Left lung (tissue), 10 donors: ENCODE data around the gene GATAD2A. TPM values are rescaled to one million over a fixed set of nuclear protein-coding genes. Genes with fewer than 3 reads are reported as not detected.

Experiments used
- ATAC-seq: fragments of 200-7000 bp; cut with Tn5 transposase; one replicate; pipeline ENCODE4 v1.9.1; 2020; ENCODE audit warnings: moderate library complexity
- DNase-seq, 4 donors: peaks; one replicate each; pipeline ENCODE4 v3.0.0-alpha.2; 2013 to 2020
- H3K27ac ChIP-seq, 2 donors: fragments of 200-600 bp; sonication (generic) in 1 of 2; one replicate each; pipeline versions ENCODE4 v1.5.0 to v1.8.0; 2020 to 2021
- H3K27me3 ChIP-seq, 2 donors: fragments of 200-600 bp; sonication (generic) in 1 of 2; one replicate each; pipeline versions ENCODE4 v1.5.0 to v1.8.0; 2020 to 2021
- H3K36me3 ChIP-seq, 2 donors: fragments of 200-600 bp; sonication (generic) in 1 of 2; one replicate each; pipeline versions ENCODE4 v1.5.0 to v1.8.0; 2020 to 2021
- H3K4me1 ChIP-seq, 2 donors: fragments of 200-600 bp; one replicate each; pipeline ENCODE4 v1.8.0; 2021
- H3K4me3 ChIP-seq, 2 donors: fragments of 200-600 bp; sonication (generic) in 1 of 2; one replicate each; pipeline versions ENCODE4 v1.5.0 to v1.8.0; 2020 to 2021; ENCODE audit warnings: mild to moderate bottlenecking in 1 of 2
- H3K9me3 ChIP-seq, 2 donors: fragments of 200-600 bp; sonication (generic) in 1 of 2; one replicate each; pipeline versions ENCODE4 v1.5.0 to v1.8.0; 2020 to 2021
- intact Hi-C, 2 donors: fragments of 100-400 bp; cut with DNase I; formaldehyde crosslinking; loops; one replicate each; pipeline versions ENCODE4 v1.11.2 to v1.14.2; 2022
- polyA plus RNA-seq, 6 donors: library from polyadenylated mRNA; unstranded; fragments of 120-200 nt; gene quantifications; one replicate each; pipeline ENCODE4 v1.2.1, GENCODE V29; 2013; ENCODE audit not compliant: insufficient read length in 6 of 6
- total RNA-seq, 2 donors: library from RNA; stranded (reverse); fragmentation: NEBNext Ultra II Directional; extraction: Animal tissue kit (Norgen Biotek cat#: 25700); gene quantifications; one replicate each; pipeline ENCODE4 v1.2.1, GENCODE V29; 2021
- TF ChIP-seq, protein P1 (sequence below), 2 donors: fragments of 200-600 bp; sonication (generic) in 1 of 2; IDR thresholded peaks; one replicate each; pipeline versions ENCODE4 v1.5.0 to v1.8.0; 2021; ENCODE audit warnings: antibody characterized with exemption in 2 of 2
- donor health status: DM: no; HTN: yes; CAD: no.
- donor health status: DM: no; HTN: no; CAD: no.

GATAD2A gene
- total and polyA plus RNA-seq, 8 donors: 39.3 to 97.3 (median 49.0) TPM

DNA sequence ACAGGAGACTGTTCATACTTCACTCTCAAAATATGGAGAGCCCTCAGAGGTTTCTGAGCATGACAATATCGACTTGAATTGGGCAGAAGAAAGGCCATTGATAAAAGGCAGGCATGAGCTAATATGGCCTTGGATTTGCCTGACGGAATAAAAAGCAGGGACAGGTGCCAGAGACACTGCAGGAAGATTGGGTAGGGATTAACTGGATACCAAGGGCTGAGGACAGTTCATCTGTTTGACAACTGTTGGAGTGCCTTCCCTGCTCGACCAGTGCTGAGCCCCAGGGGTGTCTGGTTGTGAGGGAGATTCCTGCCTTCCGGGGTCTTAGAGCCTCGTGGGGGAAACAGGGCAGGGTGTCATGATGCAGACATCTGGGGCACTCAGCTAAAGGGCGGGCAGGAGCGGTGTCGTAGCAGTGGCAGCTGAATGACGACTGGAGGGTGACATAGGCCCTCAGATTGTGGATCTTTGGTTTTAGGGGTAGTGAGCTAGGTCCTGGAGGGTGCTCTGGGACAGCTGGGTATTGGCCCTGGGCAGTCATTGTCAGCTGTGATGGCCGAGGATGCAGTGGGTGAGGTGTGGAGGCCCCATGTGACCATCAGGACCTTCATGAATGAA, 12.3 kb downstream of the GATAD2A start:
- TF ChIP-seq, protein P1, sequence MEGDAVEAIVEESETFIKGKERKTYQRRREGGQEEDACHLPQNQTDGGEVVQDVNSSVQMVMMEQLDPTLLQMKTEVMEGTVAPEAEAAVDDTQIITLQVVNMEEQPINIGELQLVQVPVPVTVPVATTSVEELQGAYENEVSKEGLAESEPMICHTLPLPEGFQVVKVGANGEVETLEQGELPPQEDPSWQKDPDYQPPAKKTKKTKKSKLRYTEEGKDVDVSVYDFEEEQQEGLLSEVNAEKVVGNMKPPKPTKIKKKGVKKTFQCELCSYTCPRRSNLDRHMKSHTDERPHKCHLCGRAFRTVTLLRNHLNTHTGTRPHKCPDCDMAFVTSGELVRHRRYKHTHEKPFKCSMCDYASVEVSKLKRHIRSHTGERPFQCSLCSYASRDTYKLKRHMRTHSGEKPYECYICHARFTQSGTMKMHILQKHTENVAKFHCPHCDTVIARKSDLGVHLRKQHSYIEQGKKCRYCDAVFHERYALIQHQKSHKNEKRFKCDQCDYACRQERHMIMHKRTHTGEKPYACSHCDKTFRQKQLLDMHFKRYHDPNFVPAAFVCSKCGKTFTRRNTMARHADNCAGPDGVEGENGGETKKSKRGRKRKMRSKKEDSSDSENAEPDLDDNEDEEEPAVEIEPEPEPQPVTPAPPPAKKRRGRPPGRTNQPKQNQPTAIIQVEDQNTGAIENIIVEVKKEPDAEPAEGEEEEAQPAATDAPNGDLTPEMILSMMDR (IDR thresholded peaks at IDR 0.05): no peak
- H3K4me3 ChIP-seq: no peak overlapping the region
- H3K4me1 ChIP-seq: peaks cover 0 to 55% of the 10 kb centered on the region in 2 donors
- no peaks in the 10 kb centered on the region for H3K27me3 ChIP-seq
- H3K9me3 ChIP-seq: no peaks in the 10 kb centered on the region
- intact Hi-C loops: no loop called here
- H3K36me3 ChIP-seq: no peaks in the 10 kb centered on the region
- no peak for DNase-seq
- H3K27ac ChIP-seq: no peak overlapping the region
- no peak for ATAC-seq

DNA sequence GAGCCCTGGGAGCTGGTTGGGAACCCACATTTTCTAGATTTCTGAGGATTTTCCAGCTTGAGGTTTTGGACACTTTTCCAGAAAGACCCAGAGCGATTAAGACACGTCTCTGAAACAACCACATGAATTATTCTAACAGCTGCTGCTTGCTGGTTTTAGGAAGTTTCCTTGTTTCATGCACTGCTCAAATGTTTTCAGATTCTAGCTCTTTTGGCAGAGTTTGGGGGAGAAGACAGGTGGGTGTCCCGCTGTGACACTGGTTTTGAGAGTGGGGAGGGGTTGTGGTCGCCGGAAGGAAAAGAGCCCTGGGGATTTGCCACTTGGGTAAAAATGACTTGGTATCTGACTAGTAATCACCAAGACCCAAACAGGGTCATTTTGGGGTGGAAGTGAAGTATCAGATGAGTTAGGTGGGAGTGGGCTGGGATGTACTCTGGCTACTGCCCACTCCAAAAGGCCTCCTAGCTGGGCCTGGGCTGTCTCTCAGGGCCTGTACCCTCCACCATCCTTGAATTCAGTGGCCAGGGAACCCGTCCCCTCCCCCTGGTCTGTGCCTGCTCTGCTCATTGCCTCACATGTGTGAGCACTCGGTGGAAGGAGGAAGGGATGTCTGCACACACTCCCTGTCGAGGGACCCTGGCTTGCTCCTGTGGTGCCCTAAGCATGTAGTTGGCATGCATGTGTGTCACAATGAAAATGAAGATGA, 13.2 kb downstream of the GATAD2A start:
- ATAC-seq (no peak), DNase-seq (no peak)
- Histone ChIP-seq H3K36me3 (no peaks in the 10 kb centered on the region), H3K27me3 (no peaks in the 10 kb centered on the region), H3K4me1 (peaks cover 0 to 54% of the 10 kb centered on the region in 2 donors), H3K4me3 (no peak overlapping the region), H3K9me3 (no peaks in the 10 kb centered on the region), H3K27ac (no peak overlapping the region)
- intact Hi-C loops: no loop called here
- TF ChIP-seq, protein P1 (IDR thresholded peaks at IDR 0.05): no peak

DNA sequence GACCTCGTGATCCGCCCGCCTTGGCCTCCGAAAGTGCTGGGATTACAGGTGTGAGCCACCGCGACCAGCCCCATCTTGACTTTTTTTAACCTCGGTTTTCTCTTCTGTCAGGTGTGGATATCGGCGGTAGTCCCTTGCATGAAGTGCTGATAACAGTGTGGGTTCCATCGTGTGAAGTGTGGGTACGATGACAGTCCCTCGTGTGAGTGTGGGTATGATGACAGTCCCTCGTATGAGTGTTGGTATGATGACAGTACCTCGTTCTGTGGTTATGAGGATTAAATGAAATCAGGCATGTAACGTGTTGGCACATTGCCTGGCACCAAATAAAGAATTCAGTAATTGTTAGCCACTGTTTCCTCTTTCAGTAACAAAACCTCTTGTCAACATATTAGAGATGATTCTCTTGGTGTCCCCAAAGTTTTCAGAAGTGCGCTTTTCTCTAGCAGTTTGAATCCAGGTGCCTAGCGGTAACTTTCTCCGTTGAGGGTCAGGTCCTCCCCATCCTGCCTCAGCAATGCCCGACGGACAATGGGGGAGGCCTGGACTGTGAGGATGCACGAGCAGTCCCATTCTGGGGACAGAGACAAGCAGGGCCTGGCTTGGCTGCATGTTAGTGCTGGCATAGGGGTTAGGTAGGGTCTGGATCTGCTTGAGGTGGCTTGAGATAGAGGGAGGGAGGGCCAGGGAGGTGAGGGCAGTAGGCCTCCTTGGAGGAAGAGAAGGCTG, 15.3 kb downstream of the GATAD2A start:
- intact Hi-C loops: no loop called here

DNA sequence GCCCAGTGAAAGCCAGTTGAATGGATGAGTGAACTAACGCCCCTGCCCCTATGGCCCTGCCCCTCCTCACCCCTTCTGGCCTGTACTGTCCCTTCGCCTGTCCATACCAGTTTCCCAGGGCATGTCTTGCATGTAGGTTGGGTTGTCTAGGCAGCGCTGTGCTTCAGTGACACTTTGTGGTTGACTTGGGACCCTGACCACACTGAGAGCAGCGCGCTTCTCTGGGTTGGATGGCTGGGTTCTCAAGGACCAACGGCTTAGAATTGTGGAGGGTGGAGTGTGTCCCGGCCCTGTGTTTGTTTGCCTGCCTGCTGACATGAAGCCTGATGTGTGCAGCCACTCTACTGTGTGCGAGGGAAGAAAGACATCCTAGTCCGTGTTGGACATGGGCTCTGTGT, 15.8 kb downstream of the GATAD2A start:
- intact Hi-C loops: no loop called here

More for the DNA sequence above, 15.3 kb downstream of the GATAD2A start:
- Histone ChIP-seq H3K9me3 (no peaks in the 10 kb centered on the region), H3K4me3 (no peak overlapping the region), H3K27ac (no peak overlapping the region), H3K27me3 (no peaks in the 10 kb centered on the region), H3K4me1 (peaks cover 0 to 46% of the 10 kb centered on the region in 2 donors), H3K36me3 (no peaks in the 10 kb centered on the region)
- TF ChIP-seq, protein P1 (IDR thresholded peaks at IDR 0.05): no peak
- ATAC-seq (no peak), DNase-seq (no peak)

More for the DNA sequence above, 15.8 kb downstream of the GATAD2A start:
- H3K4me1 ChIP-seq: peaks cover 0 to 46% of the 10 kb centered on the region in 2 donors
- TF ChIP-seq, protein P1 (IDR thresholded peaks at IDR 0.05): no peak
- no peaks in the 10 kb centered on the region for H3K9me3 ChIP-seq
- DNase-seq (no peak), ATAC-seq (no peak)
- H3K36me3 ChIP-seq: no peaks in the 10 kb centered on the region
- no peaks in the 10 kb centered on the region for H3K27me3 ChIP-seq
- no peak overlapping the region for H3K4me3 ChIP-seq
- no peak overlapping the region for H3K27ac ChIP-seq
